Stomach (tissue), 4 donors: ENCODE results near the gene SGTA.

Experiments
- POLR2A ChIP-seq, 4 donors: fragments of 450-650 bp; IDR thresholded peaks; one replicate each; pipeline ENCODE4 v1.6.1; 2016; ENCODE audit warnings: antibody characterized with exemption in 4 of 4, control low read depth in 2 of 4, mild to moderate bottlenecking in 1 of 4, moderate library complexity in 1 of 4
- POLR2AphosphoS5 ChIP-seq, 3 donors: sonication (generic); formaldehyde crosslinking; IDR thresholded peaks; one replicate each; pipeline ENCODE4 v1.6.1; 2016; ENCODE audit warnings: antibody characterized with exemption in 3 of 3
- TF ChIP-seq, protein P1 (sequence below), 7 experiments: fragments of 450-650 bp in 4 of 7; fragments of 200-600 bp in 3 of 7; sonication (generic) in 3 of 7; IDR thresholded peaks; one replicate each; pipeline ENCODE4 v1.5.1; 2016 to 2019; ENCODE audit warnings: antibody characterized with exemption in 7 of 7, control low read depth in 2 of 7, mild to moderate bottlenecking in 1 of 7

DNA sequence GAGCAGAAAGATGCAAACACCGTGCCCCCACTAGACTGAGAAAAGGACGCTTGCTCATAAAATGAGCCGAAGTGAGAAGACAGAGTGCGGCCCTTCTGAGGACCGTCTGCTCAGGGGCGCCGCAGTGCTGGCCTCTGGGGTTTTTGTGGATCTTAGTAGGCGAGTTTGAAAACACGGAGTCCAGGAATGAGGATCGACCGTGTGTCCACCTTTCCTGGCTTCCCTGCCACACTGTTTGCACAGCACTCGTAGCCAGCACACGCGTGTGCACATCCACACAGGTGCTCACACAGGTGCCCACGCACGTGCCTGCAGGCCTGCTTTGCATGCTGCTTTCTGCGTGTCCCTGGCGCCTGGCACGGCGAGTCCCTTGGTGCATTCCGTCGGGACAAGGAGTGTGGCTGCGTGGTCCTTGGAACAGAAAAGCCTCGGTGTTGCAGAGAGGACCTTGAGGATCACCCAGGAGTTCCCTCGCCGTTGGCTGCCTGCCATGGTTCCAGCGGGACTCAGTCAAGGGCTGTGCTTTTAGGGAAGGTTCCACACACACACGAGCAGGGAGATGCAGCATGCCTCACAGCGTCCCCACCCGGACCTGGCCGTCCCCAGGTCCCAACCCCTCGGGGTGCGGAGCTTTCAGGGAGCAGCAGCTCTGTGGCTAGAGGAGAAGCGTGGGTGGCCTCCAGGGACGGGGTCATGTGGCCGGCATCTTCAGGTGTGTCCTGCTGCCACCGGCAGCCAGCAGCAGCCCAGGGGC, 26.5 kb upstream of the SGTA start:
- TF ChIP-seq, protein P1, sequence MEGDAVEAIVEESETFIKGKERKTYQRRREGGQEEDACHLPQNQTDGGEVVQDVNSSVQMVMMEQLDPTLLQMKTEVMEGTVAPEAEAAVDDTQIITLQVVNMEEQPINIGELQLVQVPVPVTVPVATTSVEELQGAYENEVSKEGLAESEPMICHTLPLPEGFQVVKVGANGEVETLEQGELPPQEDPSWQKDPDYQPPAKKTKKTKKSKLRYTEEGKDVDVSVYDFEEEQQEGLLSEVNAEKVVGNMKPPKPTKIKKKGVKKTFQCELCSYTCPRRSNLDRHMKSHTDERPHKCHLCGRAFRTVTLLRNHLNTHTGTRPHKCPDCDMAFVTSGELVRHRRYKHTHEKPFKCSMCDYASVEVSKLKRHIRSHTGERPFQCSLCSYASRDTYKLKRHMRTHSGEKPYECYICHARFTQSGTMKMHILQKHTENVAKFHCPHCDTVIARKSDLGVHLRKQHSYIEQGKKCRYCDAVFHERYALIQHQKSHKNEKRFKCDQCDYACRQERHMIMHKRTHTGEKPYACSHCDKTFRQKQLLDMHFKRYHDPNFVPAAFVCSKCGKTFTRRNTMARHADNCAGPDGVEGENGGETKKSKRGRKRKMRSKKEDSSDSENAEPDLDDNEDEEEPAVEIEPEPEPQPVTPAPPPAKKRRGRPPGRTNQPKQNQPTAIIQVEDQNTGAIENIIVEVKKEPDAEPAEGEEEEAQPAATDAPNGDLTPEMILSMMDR (IDR thresholded peaks at IDR 0.05): no peak
- TF ChIP-seq POLR2A (IDR thresholded peaks at IDR 0.05) (no peak), POLR2AphosphoS5 (IDR thresholded peaks at IDR 0.05) (no peak)
